ENCODE measurements around the gene SMIM43.
"Not testable (repeated sequence)": the region's sequence is repeated elsewhere in the genome, so short reads cannot be mapped to it uniquely, and the experiment has no call there.

SMIM43 gene

DNA sequence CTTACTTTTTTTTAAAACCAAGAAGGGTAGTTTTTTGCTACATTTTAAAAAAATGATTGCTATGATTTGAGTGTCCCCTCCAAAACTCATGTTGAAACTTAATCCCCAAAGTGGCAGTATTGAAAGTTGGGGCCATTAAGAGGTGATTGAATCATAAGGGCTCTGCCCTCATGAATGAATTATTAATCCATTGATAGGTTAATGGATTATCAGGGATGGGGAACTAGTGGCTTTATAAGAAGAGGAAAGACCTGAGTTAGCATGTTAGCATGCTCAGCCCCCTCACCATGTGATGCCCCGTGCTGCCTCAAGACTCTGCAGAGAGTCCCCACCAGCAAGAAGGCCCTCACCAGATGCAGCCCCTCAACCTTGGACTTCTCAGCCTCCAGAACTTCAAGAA is 31.0 kb downstream of the SMIM43 start:
- DNase-seq = no peak

DNA sequence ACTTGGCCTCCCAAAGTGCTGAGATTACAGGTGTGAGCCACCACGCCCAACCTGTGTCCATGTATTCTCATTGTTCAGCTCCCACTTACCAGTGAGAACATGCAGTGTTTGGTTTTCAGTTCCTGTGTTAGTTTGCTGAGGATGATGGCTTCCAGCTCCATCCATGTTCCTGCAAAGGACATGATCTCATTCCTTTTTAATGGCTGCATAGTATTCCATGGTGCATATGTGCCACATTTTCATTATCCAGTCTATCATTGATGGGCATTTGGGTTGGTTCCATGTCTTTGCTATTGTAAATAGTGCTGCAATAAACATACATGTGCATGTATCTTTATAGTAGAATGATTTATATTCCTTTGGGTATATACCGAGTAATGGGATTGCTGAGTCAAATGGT is 35.2 kb downstream of the SMIM43 start:
- not testable (repeated sequence) for DNase-seq

DNA sequence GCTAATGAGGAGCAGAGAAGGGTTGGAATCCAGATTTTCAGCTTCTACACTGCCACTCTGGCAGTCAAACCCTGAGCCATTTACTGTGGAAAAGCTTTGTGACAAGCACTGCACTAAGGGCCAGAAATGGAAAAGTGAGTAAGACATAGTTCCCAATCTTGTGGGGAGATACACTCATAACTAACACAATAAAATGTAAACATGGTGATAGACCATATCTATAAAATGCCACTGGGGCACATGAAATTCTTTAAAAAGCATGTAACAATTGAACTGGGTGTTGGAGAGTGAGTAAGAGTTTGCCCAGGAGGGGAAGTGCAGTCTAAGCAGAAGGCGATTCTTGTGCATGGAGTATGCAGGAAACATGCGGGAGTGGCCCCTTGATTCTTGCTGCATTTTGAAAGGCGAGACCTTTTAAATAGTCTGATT is 36.2 kb downstream of the SMIM43 start:
- no peak for DNase-seq

GRCh38 chr4:121728066-121728465 is 36.9 kb downstream of the SMIM43 start:
- DNase-seq = no peak

- no peak for DNase-seq
Observed at GRCh38 chr4:121726642-121727268, 38.2 kb downstream of the SMIM43 start.

- no peak for DNase-seq
Observed at GRCh38 chr4:121724671-121725070, 40.3 kb downstream of the SMIM43 start.

DNA sequence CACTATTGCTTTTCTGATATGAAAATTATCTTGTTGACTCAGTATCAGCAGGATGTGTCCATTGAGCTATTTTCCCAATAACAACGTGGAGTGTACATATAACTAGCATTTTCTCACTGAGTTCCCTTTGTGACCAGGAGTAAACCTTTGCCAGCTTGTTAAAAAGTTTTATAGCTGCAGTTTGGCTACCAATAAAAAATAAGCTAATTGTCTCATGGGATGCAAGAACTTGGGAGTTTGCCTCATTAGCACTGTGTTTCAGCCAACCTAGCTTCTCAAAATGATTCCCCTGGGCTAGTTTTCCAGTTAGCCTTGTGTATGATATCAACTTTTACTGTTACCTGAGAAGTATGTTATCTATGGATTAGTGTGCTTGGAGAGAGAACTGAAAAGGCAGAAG is 43.3 kb downstream of the SMIM43 start:
- no peak for DNase-seq

- DNase-seq = no peak
Observed at GRCh38 chr4:121720109-121720508, 44.9 kb downstream of the SMIM43 start.

DNA sequence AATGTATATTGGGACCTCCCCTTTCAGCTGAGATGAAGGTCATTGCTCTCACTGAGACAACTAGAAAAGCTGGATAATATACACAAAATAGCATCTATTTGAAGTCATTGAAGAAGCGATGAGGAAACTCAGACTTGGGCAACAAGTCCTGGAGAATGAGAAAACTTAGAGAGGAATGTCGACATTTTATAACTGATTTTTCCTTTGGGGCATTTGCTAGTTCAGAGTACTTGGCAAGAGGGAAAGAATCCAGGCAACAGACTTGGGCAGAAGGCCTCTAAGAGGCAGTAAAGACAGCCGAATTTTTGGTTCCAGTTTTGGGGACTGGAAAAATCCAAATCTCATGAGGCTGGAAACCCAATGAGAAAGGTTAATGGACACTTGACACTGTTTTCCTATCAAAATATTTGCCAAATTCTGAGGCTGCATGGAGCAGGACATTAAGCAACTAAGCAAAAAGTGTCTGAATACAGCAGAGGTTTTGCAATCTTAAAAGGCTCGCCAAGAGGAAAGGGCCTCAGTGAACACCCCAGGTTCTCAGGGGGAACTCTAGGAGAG is 47.2 kb downstream of the SMIM43 start:
- DNase-seq = no peak

DNA sequence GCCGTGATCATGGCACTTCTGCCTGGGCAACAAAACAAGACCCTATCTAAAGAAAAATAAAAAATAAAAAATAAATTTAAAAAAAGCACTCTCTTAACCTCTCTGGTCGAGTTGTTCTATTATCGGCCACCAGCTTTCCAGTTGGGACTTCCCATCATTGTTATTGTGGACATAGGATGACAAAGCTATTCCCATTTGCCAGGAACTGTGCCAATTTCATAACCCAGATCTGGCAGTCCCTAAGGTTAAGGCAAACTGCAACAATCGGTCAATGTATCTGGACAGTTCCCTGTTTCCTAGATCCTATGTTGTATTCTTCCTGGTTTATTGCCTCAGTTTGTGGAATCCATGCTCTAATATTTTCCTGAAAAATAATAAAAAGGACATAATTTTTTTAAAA is 50.4 kb downstream of the SMIM43 start:
- DNase-seq = no peak

DNA sequence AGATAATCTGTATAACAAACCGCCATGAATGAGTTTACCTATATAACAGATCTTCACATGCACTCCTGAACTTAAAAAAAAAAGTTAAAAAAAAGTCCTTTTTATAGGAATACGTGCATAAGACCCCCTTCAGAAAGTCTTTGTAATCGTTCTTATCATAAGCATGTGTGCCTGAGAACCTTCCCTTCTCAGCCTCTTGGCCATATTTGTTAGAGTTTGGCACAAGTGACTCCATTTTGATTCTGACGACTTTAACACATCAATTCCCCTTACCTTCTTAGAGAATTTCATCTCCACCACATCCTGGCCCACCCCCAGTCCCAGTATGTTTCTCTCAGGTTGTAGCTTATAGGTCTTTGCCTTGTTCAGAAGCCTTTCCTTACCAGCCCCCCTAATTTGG is 52.2 kb downstream of the SMIM43 start:
- no peak for DNase-seq

DNA sequence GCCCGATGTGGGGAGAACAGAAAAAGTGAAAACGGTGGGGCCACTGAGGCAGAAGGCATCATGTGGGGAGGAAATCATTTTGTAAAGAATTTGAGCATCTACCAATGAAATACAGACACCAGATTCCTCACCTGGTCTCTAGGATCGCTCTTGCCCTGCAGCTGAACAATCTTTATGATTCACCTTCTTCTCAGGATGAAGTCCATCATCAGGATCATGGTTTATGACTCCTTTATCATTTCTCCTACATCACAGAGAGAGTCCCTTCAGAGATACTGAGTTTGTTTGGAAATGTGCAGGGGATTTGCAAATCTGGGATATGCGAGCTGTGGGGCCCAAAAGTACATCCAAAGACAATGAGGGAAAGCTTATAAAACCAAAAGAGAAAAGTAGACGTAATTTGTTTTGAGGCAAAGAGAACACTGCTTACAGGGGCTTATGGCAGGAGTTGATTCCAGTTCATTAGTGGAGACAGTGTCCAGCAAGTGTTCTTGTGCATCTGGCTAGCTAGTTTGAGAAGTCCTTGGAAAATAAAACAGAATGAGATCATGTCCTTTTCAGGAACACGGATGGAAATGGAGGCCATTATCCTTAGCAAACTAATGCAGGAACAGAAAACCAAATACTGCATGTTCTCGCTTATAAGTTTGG is 52.8 kb downstream of the SMIM43 start:
- no peak for DNase-seq

- DNase-seq = no peak
Observed at GRCh38 chr4:121711263-121712000, 53.5 kb downstream of the SMIM43 start.

DNA sequence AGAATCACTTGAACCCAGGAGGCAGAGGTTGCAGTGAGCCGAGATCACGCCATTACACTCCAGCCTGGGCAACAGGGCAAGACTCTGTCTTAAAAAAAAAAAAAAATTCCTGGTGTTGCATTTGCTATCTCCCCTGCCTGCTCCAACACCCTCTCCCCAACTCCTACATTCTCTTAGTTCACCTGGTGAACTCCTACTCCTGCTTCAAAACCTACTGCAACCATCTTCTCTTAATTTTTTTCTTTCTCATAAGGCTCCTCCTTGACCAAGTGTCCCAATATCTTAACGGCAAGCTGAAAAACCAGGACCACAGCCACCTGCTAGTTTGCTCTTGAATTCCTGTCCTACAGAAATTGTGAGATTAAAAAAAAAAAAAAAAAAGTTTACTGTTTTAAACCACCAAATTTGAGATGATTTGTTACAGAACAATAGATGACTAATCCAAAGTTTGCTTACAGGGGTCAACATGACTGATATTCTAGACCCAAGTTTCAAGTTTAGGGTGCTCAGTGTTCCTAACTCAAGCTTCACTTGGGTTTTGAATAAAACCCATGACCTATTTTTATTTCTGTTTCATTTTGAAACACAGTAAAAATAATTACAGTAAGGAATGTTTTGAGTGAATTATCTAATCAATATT is 55.1 kb downstream of the SMIM43 start:
- DNase-seq = no peak

All from DMS79 (cell line).